ENCODE measurements around the gene TAF11L14. TPM values are rescaled to one million over a fixed set of nuclear protein-coding genes. Genes with fewer than 3 reads are reported as not detected.
"Not testable (repeated sequence)": the region's sequence is repeated elsewhere in the genome, so short reads cannot be mapped to it uniquely, and the experiment has no call there.

Gene TAF11L14
- total RNA-seq, 3 donors from 2014 or later (not counting 1 experiment from before 2014, with no cell fraction given) = not detected

- intact Hi-C loops (cut with micrococcal nuclease) = no loop called here
- H3K36me3 Mint-ChIP-seq = no peaks in the 10 kb centered on the region
- H3K4me3 Mint-ChIP-seq = no peak overlapping the region
- no peaks in the 10 kb centered on the region for H3K27me3 Mint-ChIP-seq (ENCODE audit: low read depth in 2 of 2)
- H3K27ac ChIP-seq (ENCODE audit: low read length) = no peak overlapping the region
- WGBS (ENCODE audit: insufficient coverage) = 96% methylated on average over 3 of the region's 3 CpGs
- DNase-seq (no peak), ATAC-seq (no peak)
- H3K4me1 ChIP-seq (ENCODE audit: control insufficient read depth, insufficient read depth, low read length) = no peaks in the 10 kb centered on the region
- no peaks in the 10 kb centered on the region for H3K4me1 Mint-ChIP-seq
- no peak overlapping the region for H3K4me3 ChIP-seq (ENCODE audit: low read length)
- no peak for TF ChIP-seq CTCF (IDR thresholded peaks at IDR 0.05)
- H3K9me3 Mint-ChIP-seq = peaks cover 9 to 19% of the 10 kb centered on the region in 2 donors
- H3K27ac Mint-ChIP-seq = no peak overlapping the region
- no peaks in the 10 kb centered on the region for H3K9me3 ChIP-seq (ENCODE audit: control insufficient read depth, insufficient read depth, low read length)
- H3K36me3 ChIP-seq (ENCODE audit: control insufficient read depth, insufficient read depth, low read length) = no peaks in the 10 kb centered on the region
- no peaks in the 10 kb centered on the region for H3K27me3 ChIP-seq (ENCODE audit: control insufficient read depth, insufficient read depth, low read length)
These were observed 14.9 kb upstream of the TAF11L14 start for GRCh38 chr5:17619354-17619753.

- no peak overlapping the region for H3K27ac Mint-ChIP-seq
- Histone ChIP-seq H3K27me3 (ENCODE audit: control insufficient read depth, insufficient read depth, low read length) (no peaks in the 10 kb centered on the region), H3K4me3 (ENCODE audit: low read length) (no peak overlapping the region), H3K36me3 (ENCODE audit: control insufficient read depth, insufficient read depth, low read length) (no peaks in the 10 kb centered on the region), H3K9me3 (ENCODE audit: control insufficient read depth, insufficient read depth, low read length) (no peaks in the 10 kb centered on the region), H3K27ac (ENCODE audit: low read length) (no peak overlapping the region), H3K4me1 (ENCODE audit: control insufficient read depth, insufficient read depth, low read length) (no peaks in the 10 kb centered on the region)
- H3K27me3 Mint-ChIP-seq (ENCODE audit: low read depth in 2 of 2) = no peaks in the 10 kb centered on the region
- H3K4me3 Mint-ChIP-seq = no peak overlapping the region
- peaks cover 9 to 17% of the 10 kb centered on the region in 2 donors for H3K9me3 Mint-ChIP-seq
- ATAC-seq (no peak), DNase-seq (no peak)
- intact Hi-C loops (cut with micrococcal nuclease) = no loop called here
- no peaks in the 10 kb centered on the region for H3K4me1 Mint-ChIP-seq
- no peaks in the 10 kb centered on the region for H3K36me3 Mint-ChIP-seq
- WGBS (ENCODE audit: insufficient coverage) = 90% methylated on average over 17 of the region's 17 CpGs
- no peak for TF ChIP-seq CTCF (IDR thresholded peaks at IDR 0.05)
These were observed 13.6 kb upstream of the TAF11L14 start for GRCh38 chr5:17620627-17621026.

- DNase-seq = no peak
- Histone ChIP-seq H3K36me3 (ENCODE audit: control insufficient read depth, insufficient read depth, low read length) (no peaks in the 10 kb centered on the region), H3K9me3 (ENCODE audit: control insufficient read depth, insufficient read depth, low read length) (peaks cover 4% of the 10 kb centered on the region), H3K27ac (ENCODE audit: low read length) (no peak overlapping the region), H3K27me3 (ENCODE audit: control insufficient read depth, insufficient read depth, low read length) (no peaks in the 10 kb centered on the region), H3K4me3 (ENCODE audit: low read length) (no peak overlapping the region), H3K4me1 (ENCODE audit: control insufficient read depth, insufficient read depth, low read length) (no peaks in the 10 kb centered on the region)
- ATAC-seq = no peak
- no peak for TF ChIP-seq CTCF (IDR thresholded peaks at IDR 0.05)
- no peaks in the 10 kb centered on the region for H3K36me3 Mint-ChIP-seq
- peaks cover 9 to 14% of the 10 kb centered on the region in 2 donors for H3K9me3 Mint-ChIP-seq
- H3K4me3 Mint-ChIP-seq = no peak overlapping the region
- H3K27ac Mint-ChIP-seq = no peak overlapping the region
- 93% methylated on average over 11 of the region's 11 CpGs for WGBS (ENCODE audit: insufficient coverage)
- H3K27me3 Mint-ChIP-seq (ENCODE audit: low read depth in 2 of 2) = no peaks in the 10 kb centered on the region
- intact Hi-C loops (cut with micrococcal nuclease) = no loop called here
- no peaks in the 10 kb centered on the region for H3K4me1 Mint-ChIP-seq
These were observed 8.6 kb upstream of the TAF11L14 start for GRCh38 chr5:17625686-17626085.

- H3K27me3 ChIP-seq (ENCODE audit: control insufficient read depth, insufficient read depth, low read length); H3K36me3 Mint-ChIP-seq; ATAC-seq; H3K36me3 ChIP-seq (ENCODE audit: control insufficient read depth, insufficient read depth, low read length); H3K4me3 Mint-ChIP-seq; intact Hi-C loops (cut with micrococcal nuclease); H3K9me3 ChIP-seq (ENCODE audit: control insufficient read depth, insufficient read depth, low read length); H3K9me3 Mint-ChIP-seq; H3K4me1 Mint-ChIP-seq; H3K27me3 Mint-ChIP-seq (ENCODE audit: low read depth in 2 of 2); H3K27ac Mint-ChIP-seq; H3K4me1 ChIP-seq (ENCODE audit: control insufficient read depth, insufficient read depth, low read length); H3K4me3 ChIP-seq (ENCODE audit: low read length); H3K27ac ChIP-seq (ENCODE audit: low read length); DNase-seq: not testable (repeated sequence)
- 100% methylated on average over 2 of the region's 12 CpGs for WGBS (ENCODE audit: insufficient coverage)
These were observed 2.5 kb upstream of the TAF11L14 start, which contains the start of gene TAF11L13 for GRCh38 chr5:17631788-17632187. Gene TAF11L13 (plus strand): TSS chr5:17632088.

GRCh38 chr5:17649232-17649631, 15.0 kb downstream of the TAF11L14 start:
- H3K27ac ChIP-seq (ENCODE audit: low read length); H3K4me1 ChIP-seq (ENCODE audit: control insufficient read depth, insufficient read depth, low read length); H3K36me3 ChIP-seq (ENCODE audit: control insufficient read depth, insufficient read depth, low read length); ATAC-seq; H3K4me3 ChIP-seq (ENCODE audit: low read length); intact Hi-C loops (cut with micrococcal nuclease); H3K27me3 ChIP-seq (ENCODE audit: control insufficient read depth, insufficient read depth, low read length); H3K27ac Mint-ChIP-seq; H3K4me3 Mint-ChIP-seq; H3K27me3 Mint-ChIP-seq (ENCODE audit: low read depth in 2 of 2); H3K9me3 ChIP-seq (ENCODE audit: control insufficient read depth, insufficient read depth, low read length); DNase-seq; H3K4me1 Mint-ChIP-seq: not testable (repeated sequence)
- H3K36me3 Mint-ChIP-seq = peaks cover 13% of the 10 kb centered on the region
- H3K9me3 Mint-ChIP-seq = peaks cover 9 to 27% of the 10 kb centered on the region in 2 donors
- 96% methylated on average over 8 of the region's 10 CpGs for WGBS (ENCODE audit: insufficient coverage)

GRCh38 chr5:17655201-17655759, 21.0 kb downstream of the TAF11L14 start:
- H3K4me3 Mint-ChIP-seq; ATAC-seq; H3K4me1 Mint-ChIP-seq; H3K4me3 ChIP-seq (ENCODE audit: low read length); intact Hi-C loops (cut with micrococcal nuclease); H3K9me3 ChIP-seq (ENCODE audit: control insufficient read depth, insufficient read depth, low read length); H3K9me3 Mint-ChIP-seq; H3K36me3 ChIP-seq (ENCODE audit: control insufficient read depth, insufficient read depth, low read length); H3K4me1 ChIP-seq (ENCODE audit: control insufficient read depth, insufficient read depth, low read length); H3K27ac ChIP-seq (ENCODE audit: low read length); H3K27ac Mint-ChIP-seq; H3K27me3 Mint-ChIP-seq (ENCODE audit: low read depth in 2 of 2); DNase-seq; H3K27me3 ChIP-seq (ENCODE audit: control insufficient read depth, insufficient read depth, low read length): not testable (repeated sequence)
- WGBS (ENCODE audit: insufficient coverage) = 97% methylated on average over 32 of the region's 32 CpGs
- H3K36me3 Mint-ChIP-seq = peaks cover 19% of the 10 kb centered on the region

All from natural killer cell (primary cell).